Small intestine (tissue), 7 donors: ENCODE measurements around the gene ABCC10. TPM values are rescaled to one million over a fixed set of nuclear protein-coding genes. Genes with fewer than 3 reads are reported as not detected.

ENCODE experiments used
- DNase-seq, 2 donors: peaks; one replicate each; pipeline versions ENCODE4 v3.0.0 to v3.0.0-alpha.2; 2013
- FAIRE-seq: peaks from 2 replicates; lab custom pipeline; 2012; peaks lifted over from hg19 to GRCh38; lab: Jason Lieb, UNC
- H3K27ac ChIP-seq, 3 donors: one replicate each; pipeline ENCODE4 v1.5.1; 2013; ENCODE audit warnings: low read length in 2 of 3, mild to moderate bottlenecking in 2 of 3, control low read depth in 1 of 3, inconsistent platforms in 1 of 3, low read depth in 1 of 3, moderate library complexity in 1 of 3
- H3K27me3 ChIP-seq, 3 donors: one replicate each; pipeline ENCODE4 v1.6.1; 2013; ENCODE audit warnings: low read length in 3 of 3, inconsistent platforms in 1 of 3; ENCODE audit not compliant: control insufficient read depth in 3 of 3, insufficient read depth in 3 of 3
- H3K36me3 ChIP-seq, 3 donors: one replicate each; pipeline ENCODE4 v1.6.1; 2013; ENCODE audit warnings: low read length in 3 of 3, inconsistent platforms in 1 of 3, low read depth in 1 of 3, mild to moderate bottlenecking in 1 of 3, moderate library complexity in 1 of 3; ENCODE audit not compliant: control insufficient read depth in 3 of 3, insufficient read depth in 2 of 3
- H3K4me1 ChIP-seq, 3 donors: one replicate each; pipeline ENCODE4 v1.6.1; 2013; ENCODE audit warnings: low read length in 2 of 3, inconsistent platforms in 1 of 3, low read depth in 1 of 3, mild to moderate bottlenecking in 1 of 3, moderate library complexity in 1 of 3; ENCODE audit not compliant: control insufficient read depth in 3 of 3, insufficient read depth in 2 of 3
- H3K4me3 ChIP-seq, 3 donors: one replicate each; pipeline ENCODE4 v1.5.1; 2013; ENCODE audit warnings: low read length in 3 of 3, control low read depth in 1 of 3, inconsistent platforms in 1 of 3, low read depth in 1 of 3, mild to moderate bottlenecking in 1 of 3, moderate library complexity in 1 of 3
- H3K9me3 ChIP-seq, 2 donors: one replicate each; pipeline ENCODE4 v1.6.1; 2013; ENCODE audit warnings: low read depth in 1 of 2, low read length in 1 of 2; ENCODE audit not compliant: control insufficient read depth in 2 of 2, insufficient read depth in 1 of 2
- WGBS, 3 donors: extraction: QIAGEN DNeasy Blood & Tissue Kit; methylation state at CpG; one replicate each; pipeline ENCODE4 v1.1.7; 2013; 5-methylcytosine and 5-hydroxymethylcytosine counted together
- polyA plus RNA-seq, 4 donors: library from polyadenylated mRNA; stranded (reverse) in 3 of 4; unstranded in 1 of 4; fragments of 200-250 nt in 3 of 4; fragments of 120-200 nt in 1 of 4; gene quantifications; one replicate each; pipeline versions ENCODE4 v1.2.1 to v1.2.3, GENCODE V29; 2013
- donor health status: healthy with polysubstance abuse.
- donor health status: control.
- donor health status: control.
- donor health status: Bipolar disorder and iron deficiency.
- donor health status: healthy.

Gene ABCC10
- polyA plus RNA-seq, 4 donors: 15.7 to 31.1 (median 22.2) TPM

- no peak for DNase-seq
- no peak for FAIRE-seq
- 90 to 92% (median 90%) methylated on average over 14 of the region's 14 CpGs for WGBS, 3 donors
These were observed 15.6 kb downstream of the ABCC10 start for GRCh38 chr6:43442935-43443334.

DNA sequence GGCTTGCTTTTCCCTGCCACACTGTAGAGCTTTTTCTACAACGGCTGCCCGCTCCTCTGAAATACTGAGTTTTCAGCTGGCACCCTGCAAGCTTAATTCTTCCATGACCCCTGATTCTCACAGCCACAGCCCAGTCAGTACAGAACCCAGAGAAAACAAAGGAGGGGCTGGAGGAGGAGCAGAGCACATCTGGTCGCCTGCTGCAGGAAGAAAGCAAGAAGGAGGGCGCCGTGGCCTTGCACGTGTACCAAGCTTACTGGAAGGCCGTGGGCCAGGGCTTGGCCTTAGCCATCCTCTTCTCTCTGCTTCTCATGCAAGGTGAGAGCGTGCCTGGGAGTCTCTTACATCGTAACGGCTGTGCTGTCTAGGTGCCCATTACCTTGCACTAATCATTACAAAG, 16.7 kb downstream of the ABCC10 start:
- DNase-seq (no peak), FAIRE-seq (no peak)
- H3K4me3 ChIP-seq: no peak overlapping the region
- H3K9me3 ChIP-seq: no peaks in the 10 kb centered on the region
- WGBS, 3 donors: 90 to 93% (median 91%) methylated on average over 9 to 10 of the region's 10 CpGs
- H3K36me3 ChIP-seq: peaks cover 12 to 90% (median 21%) of the 10 kb centered on the region in 3 donors
- no peaks in the 10 kb centered on the region for H3K4me1 ChIP-seq
- no peaks in the 10 kb centered on the region for H3K27me3 ChIP-seq
- no peak overlapping the region for H3K27ac ChIP-seq

More at GRCh38 chr6:43442935-43443334, 15.6 kb downstream of the ABCC10 start:
- no peak overlapping the region for H3K4me3 ChIP-seq
- H3K27me3 ChIP-seq: no peaks in the 10 kb centered on the region
- peaks cover 8 to 88% (median 21%) of the 10 kb centered on the region in 3 donors for H3K36me3 ChIP-seq
- H3K9me3 ChIP-seq: no peaks in the 10 kb centered on the region
- H3K27ac ChIP-seq: no peak overlapping the region
- peaks cover 0 to 9% (median 0%) of the 10 kb centered on the region in 3 donors for H3K4me1 ChIP-seq

GRCh38 chr6:43444582-43444981, 17.2 kb downstream of the ABCC10 start:
- Histone ChIP-seq H3K27ac (no peak overlapping the region), H3K27me3 (no peaks in the 10 kb centered on the region), H3K4me3 (no peak overlapping the region), H3K9me3 (no peaks in the 10 kb centered on the region), H3K4me1 (no peaks in the 10 kb centered on the region), H3K36me3 (peaks cover 15 to 96% (median 23%) of the 10 kb centered on the region in 3 donors)
- FAIRE-seq: no peak
- DNase-seq: no peak
- WGBS, 3 donors: 87 to 98% (median 95%) methylated on average over 8 of the region's 8 CpGs

GRCh38 chr6:43445576-43445975, 18.2 kb downstream of the ABCC10 start:
- H3K4me1 ChIP-seq: no peaks in the 10 kb centered on the region
- no peak overlapping the region for H3K4me3 ChIP-seq
- 87 to 92% (median 91%) methylated on average over 16 of the region's 16 CpGs for WGBS, 3 donors
- FAIRE-seq (no peak), DNase-seq (no peak)
- H3K36me3 ChIP-seq: peaks cover 24 to 96% (median 31%) of the 10 kb centered on the region in 3 donors
- H3K27ac ChIP-seq: no peak overlapping the region
- H3K27me3 ChIP-seq: no peaks in the 10 kb centered on the region
- no peaks in the 10 kb centered on the region for H3K9me3 ChIP-seq

- H3K27ac ChIP-seq: no peak overlapping the region
- DNase-seq: no peak
- no peaks in the 10 kb centered on the region for H3K27me3 ChIP-seq
- H3K4me3 ChIP-seq: no peak overlapping the region
- no peaks in the 10 kb centered on the region for H3K4me1 ChIP-seq
- no peaks in the 10 kb centered on the region for H3K9me3 ChIP-seq
- peaks cover 27 to 93% (median 30%) of the 10 kb centered on the region in 3 donors for H3K36me3 ChIP-seq
- WGBS, 3 donors: 94 to 97% (median 95%) methylated on average over 16 of the region's 16 CpGs
- FAIRE-seq: no peak
These were observed 20.3 kb downstream of the ABCC10 start for GRCh38 chr6:43447604-43448003.

DNA sequence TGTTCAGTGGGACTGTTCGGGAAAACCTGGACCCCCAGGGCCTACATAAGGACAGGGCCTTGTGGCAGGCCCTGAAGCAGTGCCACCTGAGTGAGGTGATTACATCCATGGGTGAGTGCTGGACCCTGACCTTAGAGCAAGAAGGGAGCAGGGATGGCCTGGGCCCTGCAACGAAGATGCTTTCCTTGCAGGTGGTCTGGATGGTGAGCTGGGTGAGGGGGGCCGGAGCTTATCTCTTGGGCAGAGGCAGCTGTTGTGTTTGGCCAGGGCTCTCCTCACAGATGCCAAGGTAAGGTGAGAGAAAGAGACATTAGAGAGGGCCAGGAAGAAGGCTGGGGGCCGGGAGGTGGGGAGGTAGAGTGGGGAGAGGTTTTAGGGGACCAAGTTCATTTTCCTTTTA, 21.6 kb downstream of the ABCC10 start:
- FAIRE-seq (no peak), DNase-seq (no peak)
- Histone ChIP-seq H3K9me3 (no peaks in the 10 kb centered on the region), H3K36me3 (peaks cover 24 to 90% (median 24%) of the 10 kb centered on the region in 3 donors), H3K27ac (no peak overlapping the region), H3K4me3 (no peak overlapping the region), H3K27me3 (no peaks in the 10 kb centered on the region), H3K4me1 (no peaks in the 10 kb centered on the region)
- 96 to 97% (median 96%) methylated on average over 4 of the region's 4 CpGs for WGBS, 3 donors

DNA sequence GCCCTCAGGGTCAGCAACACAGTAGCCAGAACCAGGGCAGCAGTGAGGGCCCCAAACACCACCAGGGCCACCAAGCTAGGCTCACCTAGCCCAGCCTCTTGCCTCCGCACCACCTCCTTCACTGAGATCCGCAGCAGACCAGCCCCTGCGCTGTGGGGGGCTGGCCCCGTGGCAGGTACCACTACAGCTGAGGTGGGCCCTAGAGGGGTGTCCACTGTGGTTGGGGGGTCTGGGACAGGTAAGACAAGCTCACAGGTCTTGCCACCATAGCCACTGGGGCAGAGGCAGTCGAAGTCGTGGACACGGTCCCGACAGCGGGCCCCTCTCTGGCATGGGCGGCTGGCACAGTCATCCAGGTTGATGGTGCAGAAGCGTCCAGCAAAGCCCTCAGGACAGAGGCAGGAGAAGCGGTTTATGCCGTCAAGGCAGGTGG, 23.4 kb downstream of the ABCC10 start:
- Histone ChIP-seq H3K4me3 (no peak overlapping the region), H3K27me3 (peaks cover 0 to 3% (median 0%) of the 10 kb centered on the region in 3 donors), H3K27ac (no peak overlapping the region), H3K4me1 (peaks cover 0 to 6% (median 0%) of the 10 kb centered on the region in 3 donors), H3K36me3 (peaks cover 12 to 76% (median 23%) of the 10 kb centered on the region in 3 donors), H3K9me3 (no peaks in the 10 kb centered on the region)
- 92 to 98% (median 96%) methylated on average over 12 to 13 of the region's 13 CpGs for whole genome bisulfite sequencing, 3 donors
- DNase-seq (no peak), FAIRE-seq (no peak)

DNA sequence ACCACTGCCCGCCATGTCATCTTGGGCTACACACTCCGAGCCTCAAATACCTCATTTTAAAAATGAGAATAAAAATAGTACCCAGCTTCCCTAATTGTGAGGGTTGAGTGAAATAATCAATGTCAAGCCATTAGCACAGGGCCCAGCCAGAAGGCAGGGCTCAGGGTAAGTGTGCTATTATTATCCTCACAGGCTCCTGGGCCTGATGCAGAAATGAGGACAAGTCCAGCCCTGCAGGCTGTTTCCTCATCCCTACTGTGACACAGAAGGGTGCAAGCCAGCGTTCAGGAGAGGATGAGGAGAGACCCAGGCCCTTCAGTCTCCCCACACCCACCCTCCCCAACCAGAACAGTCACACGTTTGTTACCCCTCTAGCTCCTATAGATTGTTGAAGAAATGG, 24.0 kb downstream of the ABCC10 start:
- WGBS, 3 donors: 78 to 93% (median 82%) methylated on average over 4 of the region's 4 CpGs
- H3K36me3 ChIP-seq: peaks cover 12 to 70% (median 22%) of the 10 kb centered on the region in 3 donors
- no peak for DNase-seq
- H3K9me3 ChIP-seq: no peaks in the 10 kb centered on the region
- peaks cover 0 to 12% (median 0%) of the 10 kb centered on the region in 3 donors for H3K4me1 ChIP-seq
- FAIRE-seq: no peak
- peaks cover 0 to 9% (median 2%) of the 10 kb centered on the region in 3 donors for H3K27me3 ChIP-seq
- H3K27ac ChIP-seq: no peak overlapping the region
- H3K4me3 ChIP-seq: no peak overlapping the region

DNA sequence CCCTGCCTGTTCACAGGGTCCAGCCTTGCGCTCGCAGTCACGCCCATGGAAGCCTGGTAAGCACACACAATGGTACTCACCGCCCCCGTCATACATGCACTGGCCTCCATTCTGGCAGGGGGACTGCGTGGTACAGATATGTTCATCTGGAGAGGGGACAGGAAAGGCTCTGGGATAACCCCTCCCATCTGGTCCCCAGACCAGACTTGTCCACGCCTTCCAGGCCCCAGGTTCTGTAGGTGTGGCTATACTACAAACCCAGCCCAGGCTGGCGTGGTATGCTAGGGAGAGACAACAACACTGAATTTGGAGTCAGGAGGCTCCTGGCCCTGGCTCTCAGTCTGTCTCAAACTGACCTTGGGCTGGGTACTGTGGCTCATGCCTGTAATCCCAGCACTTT, 24.6 kb downstream of the ABCC10 start:
- FAIRE-seq: no peak
- WGBS, 3 donors: 90 to 92% (median 91%) methylated on average over 8 of the region's 8 CpGs
- peaks cover 0 to 15% (median 6%) of the 10 kb centered on the region in 3 donors for H3K27me3 ChIP-seq
- H3K9me3 ChIP-seq: peaks cover 0 to 5% of the 10 kb centered on the region in 2 donors
- H3K4me1 ChIP-seq: peaks cover 0 to 12% (median 0%) of the 10 kb centered on the region in 3 donors
- H3K27ac ChIP-seq: no peak overlapping the region
- DNase-seq: no peak
- H3K36me3 ChIP-seq: peaks cover 12 to 67% (median 19%) of the 10 kb centered on the region in 3 donors
- H3K4me3 ChIP-seq: no peak overlapping the region
